Activated CD4-positive, alpha-beta T cell treated with anti-CD3 and anti-CD28 coated beads, Interleukin-2, amount 50 U/mL, for 16 hours (primary cell): ENCODE results near the gene CHKA.

Experiments used
- DNase-seq: peaks from one replicate; pipeline ENCODE4 v3.0.0-alpha.2; 2020

The CHKA gene

GRCh38 chr11:68121067-68121899 is at the start of gene CHKA:
Gene CHKA (minus strand): TSS chr11:68121388. CDS start chr11:68121177, 211 bp downstream.
- peak; percentile 89 for DNase-seq

- DNase-seq, result no peak
Observed at GRCh38 chr11:68169442-68169841, 48.3 kb upstream of the CHKA start.

- no peak for DNase-seq
Observed at GRCh38 chr11:68168694-68169093, 47.5 kb upstream of the CHKA start.

DNA sequence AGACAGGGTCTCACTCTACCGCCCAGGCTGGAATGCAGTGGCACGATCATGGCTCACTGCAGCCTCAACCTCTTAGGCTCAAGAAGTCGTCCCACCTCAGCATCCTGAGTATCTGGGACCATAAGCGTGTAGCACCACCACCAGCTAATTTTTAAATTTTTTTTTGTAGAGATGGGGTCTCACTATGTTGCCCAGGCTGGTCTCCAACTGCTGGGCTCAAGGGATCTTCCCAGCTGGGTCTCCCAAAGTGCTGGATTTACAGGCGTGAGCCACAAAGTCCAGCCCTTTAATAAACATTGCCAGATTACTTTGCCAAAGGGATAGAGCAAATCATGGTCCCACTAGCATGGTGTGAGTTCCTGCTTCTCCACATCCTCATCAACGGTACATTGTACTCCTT is 46.3 kb upstream of the CHKA start:
- no peak for DNase-seq

- no peak for DNase-seq
Observed at GRCh38 chr11:68166969-68167368, 45.8 kb upstream of the CHKA start.

DNA sequence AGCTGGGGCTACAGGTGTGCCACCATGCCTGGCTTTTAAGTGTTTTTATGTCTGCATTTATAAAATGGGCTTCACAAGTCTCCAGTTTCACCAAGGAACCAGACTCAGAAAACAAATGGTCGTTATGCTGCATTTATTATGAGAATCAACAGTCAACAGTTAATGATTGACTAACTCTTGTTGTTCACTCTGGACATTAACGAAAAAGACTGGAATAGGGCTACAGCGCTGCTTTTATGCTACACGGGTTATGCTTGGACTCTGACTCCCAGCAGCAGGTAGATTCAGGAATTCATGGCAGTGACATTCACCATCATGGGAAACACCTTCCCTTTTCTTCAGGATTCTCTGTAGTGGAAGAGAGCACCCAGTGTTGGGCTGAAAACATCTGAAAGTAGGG is 44.4 kb upstream of the CHKA start:
- no peak for DNase-seq

DNA sequence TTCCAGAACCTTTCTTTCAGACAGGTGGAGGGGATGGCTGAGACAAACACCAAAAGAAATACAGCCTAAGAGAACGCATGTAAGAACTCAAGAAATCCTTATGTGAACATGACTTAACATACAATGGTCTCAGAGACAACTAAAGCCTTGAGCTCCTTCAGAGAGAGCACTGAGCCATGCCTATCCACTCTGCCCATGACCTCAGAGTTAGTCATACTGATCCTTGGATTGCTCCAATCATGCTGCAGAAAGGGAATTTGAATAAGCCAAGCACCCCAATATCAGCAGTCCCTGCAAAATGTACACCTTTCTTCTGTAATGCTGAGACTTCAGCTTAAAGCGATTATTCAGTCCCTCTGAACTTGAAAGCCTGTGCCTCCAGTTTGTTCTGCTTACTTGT is 43.2 kb upstream of the CHKA start:
- DNase-seq, result no peak

GRCh38 chr11:68163691-68164090 is 42.5 kb upstream of the CHKA start:
- DNase-seq, result no peak

- DNase-seq, result no peak
Observed at GRCh38 chr11:68160100-68160695, 39.0 kb upstream of the CHKA start.

DNA sequence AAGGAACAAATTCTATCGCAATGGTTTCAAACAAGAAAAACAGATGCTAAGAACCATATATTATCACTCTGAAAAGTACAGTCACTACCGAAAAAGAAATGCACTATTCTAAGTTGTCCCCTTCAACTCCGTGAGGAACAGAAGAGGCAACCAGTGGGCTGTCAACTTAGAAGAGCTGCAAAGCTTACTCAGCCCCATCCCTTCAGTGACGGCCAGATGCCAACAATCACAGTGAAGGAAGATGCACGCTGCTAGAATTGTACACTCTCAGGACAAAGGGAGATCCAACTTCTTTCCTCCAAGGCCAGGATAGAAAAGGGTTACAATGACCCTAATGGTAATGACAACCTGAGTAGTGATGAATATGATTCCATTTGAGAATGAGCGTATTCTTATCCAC is 38.5 kb upstream of the CHKA start:
- no peak for DNase-seq

DNA sequence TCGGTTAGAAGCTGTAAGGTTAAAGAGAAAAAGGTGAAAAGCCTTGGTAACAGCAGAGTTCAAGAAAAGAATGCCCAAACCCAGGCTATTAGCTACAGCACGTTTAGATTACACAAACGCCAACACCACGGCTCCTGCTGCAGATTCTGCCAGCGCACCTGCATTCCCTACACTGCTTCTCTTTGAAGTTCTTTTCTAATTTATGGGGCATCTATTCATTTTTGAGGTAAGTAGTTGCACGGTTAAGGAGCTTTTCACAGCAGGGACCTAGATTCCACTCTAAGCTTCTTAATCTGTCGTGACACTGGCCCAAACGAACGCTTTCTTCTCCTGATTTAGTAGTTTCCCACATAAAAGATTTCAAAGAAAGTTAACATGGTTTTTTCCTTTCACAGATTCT is 38.0 kb upstream of the CHKA start:
- DNase-seq, result no peak

DNA sequence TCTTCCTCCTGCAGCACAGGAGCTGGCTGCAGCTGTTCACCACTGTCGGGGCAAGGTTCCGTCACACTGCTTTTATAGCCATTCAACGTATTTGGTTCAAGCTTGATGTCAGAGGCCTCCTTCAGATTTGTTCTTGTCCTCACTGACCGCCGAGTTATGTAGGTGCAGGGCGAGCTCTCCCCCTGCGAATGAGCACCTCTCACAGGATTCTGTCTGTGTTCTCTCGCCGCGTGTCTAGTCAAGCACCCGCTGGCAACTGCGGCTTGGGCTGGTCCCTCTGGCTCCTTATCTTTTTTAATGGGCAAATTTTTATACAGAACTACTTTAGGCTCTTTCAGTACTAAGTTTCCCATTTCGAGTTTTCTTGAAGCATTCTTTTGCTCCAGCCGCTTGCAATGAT is 37.4 kb upstream of the CHKA start:
- DNase-seq, result no peak

GRCh38 chr11:68153742-68154141 is 32.6 kb upstream of the CHKA start:
- DNase-seq, result no peak

- no peak for DNase-seq
Observed at GRCh38 chr11:68150037-68150436, 28.8 kb upstream of the CHKA start.

DNA sequence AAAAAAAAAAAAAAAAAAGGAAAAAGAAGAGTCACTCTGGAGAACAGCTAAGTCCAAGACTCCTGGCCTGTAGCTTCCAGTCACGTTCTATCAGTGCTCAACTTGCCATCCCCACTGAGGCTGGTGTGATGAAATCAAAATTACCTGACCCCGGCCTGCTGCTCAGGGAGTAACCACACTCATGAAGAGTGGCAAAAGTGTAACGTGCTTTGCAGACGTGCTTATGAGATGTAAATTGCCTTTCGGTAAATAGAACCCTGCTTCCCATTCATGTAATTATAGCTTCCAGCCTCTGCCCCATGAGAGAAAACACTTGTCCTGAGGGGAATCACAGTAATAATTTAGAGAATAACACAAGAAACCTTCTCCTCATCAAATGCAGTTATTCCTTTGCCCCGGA is 28.2 kb upstream of the CHKA start:
- DNase-seq, result no peak

GRCh38 chr11:68148879-68149278 is 27.7 kb upstream of the CHKA start:
- DNase-seq, result no peak

GRCh38 chr11:68148071-68148805 is 27.1 kb upstream of the CHKA start:
- no peak for DNase-seq

DNA sequence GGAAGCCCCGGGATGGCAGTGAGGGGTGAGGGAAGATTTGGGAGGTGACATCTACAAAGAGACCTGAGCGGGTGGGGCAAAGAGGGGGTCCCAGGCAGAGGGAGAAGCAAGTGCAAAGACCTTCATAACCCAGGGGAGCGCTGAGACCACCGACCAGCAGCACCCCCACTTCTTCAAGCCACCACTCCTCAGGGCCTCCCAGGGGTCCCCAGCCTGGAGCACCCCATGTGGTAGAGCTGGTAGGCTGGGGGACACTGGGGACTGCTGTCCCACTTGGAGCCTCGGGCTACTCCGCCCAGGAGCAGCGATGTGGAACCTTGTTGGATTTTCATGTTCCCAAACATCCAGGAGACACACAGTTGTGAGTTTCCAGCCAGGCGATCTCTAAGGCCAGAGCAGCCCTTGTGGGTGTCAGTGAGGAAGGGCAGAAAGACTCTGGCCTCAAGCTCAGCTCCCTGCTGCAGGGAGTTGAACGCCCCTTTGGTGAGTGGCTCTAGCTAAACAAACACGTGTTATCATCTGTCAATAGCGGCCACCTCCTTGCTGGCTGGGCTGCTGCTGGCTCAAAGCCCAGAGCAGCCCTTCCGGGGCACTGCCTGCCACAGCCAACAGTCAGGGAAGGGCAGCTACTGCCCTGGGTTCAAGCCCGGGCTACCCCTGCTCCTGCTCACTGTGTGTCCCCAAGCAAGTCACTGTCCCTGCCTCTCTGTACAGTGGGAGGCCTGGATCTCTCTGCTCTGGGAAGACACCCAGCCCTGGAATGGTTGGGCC is 25.7 kb upstream of the CHKA start:
- DNase-seq, result no peak

- DNase-seq, result no peak
Observed at GRCh38 chr11:68146010-68146540, 24.9 kb upstream of the CHKA start.

- no peak for DNase-seq
Observed at GRCh38 chr11:68145120-68145866, 24.1 kb upstream of the CHKA start.

DNA sequence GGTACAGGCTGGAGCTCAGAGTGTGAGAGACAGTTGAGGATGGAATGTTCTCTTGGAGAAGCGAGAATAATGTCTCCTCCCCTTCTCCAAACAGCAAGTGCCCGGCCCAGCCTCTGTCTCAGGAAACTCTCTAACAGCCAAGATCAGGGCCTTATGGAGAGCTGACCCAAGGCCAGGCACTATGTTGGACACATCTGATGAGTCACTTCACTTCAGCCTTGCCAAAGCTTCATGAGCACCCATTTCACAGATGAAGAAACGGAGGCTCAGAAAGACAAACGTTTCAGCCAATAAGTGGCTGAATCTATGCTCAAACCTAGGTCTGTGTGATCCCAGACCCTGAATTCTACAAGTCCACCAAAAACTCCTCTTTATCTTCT is 22.1 kb upstream of the CHKA start:
- no peak for DNase-seq
